GDM1 (cell line): Measurements from ENCODE around the gene CLCNKB.

ENCODE experiments used
- DNase-seq: peaks from one replicate; lab custom pipeline; 2025; lab: John Stamatoyannopoulos, UW

Gene CLCNKB

GRCh38 chr1:16095447-16095846 lies 51.9 kb downstream of the CLCNKB start:
- DNase-seq, result no peak

GRCh38 chr1:16099412-16099811 lies 55.8 kb downstream of the CLCNKB start:
- no peak for DNase-seq

- no peak for DNase-seq
Measured at GRCh38 chr1:16101623-16102022, 58.0 kb downstream of the CLCNKB start.
